GM21515 (cell line): ENCODE measurements around the gene FDX1.
A peak's percentile ranks its signal among the peaks of the same experiment; 100 is the strongest.

Experiments
- ATAC-seq: cut with Tn5 transposase; IDR thresholded peaks from one replicate; pipeline ENCODE4 v1.9.1; 2021; ENCODE audit not compliant: unreplicated experiment

Gene FDX1

DNA sequence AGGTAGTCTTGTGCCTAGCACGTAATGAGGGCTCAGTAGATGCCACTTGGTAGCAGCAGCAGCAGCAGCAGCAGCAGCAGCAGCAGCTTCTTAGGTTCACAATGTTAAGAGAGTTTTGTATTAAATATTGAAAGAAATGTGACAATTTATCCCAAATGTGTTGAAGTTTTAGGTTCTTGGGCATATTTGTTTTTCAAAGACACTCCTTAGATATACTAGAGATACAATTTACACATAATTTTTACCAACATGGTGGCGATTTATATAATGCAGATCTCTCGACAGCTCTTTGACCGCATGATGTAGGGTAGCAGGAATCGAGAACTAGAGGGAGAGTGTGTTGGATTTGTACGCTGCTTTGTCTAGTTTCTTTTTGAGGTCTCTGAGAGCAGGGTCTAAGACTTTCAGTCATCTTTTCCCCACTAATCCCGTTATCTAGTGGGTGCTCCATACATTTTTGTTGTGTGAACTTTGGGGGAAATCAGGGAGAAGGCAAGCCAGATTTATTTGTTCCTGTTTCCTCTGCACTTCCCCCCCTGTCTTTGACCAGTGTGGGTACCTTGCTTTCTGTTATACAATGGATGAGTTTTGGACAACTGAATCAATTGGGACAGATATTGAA, 1.4 kb downstream of the FDX1 start:
- ATAC-seq = peak; percentile 7

DNA sequence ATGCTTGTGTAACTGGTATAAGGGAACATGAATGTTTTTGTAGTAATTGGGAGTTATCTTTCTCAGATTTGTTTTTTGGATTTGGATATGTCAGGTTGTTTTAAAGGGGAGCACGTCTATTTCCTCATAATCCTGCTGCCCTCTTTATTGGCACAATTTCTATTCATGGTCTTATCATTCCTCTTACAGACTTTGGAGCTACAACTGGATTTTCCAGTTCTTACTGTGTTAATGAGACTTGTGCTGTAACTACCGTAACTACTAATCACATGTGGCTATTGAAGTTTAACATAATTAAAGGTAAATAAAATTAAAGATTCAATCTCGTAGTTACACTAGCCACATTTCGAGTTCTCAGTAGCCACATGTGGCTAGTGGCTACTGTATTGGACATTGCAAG, 1.9 kb downstream of the FDX1 start:
- no peak for ATAC-seq

- no peak for ATAC-seq
Measured at GRCh38 chr11:110432713-110433392, 3.1 kb downstream of the FDX1 start.

- ATAC-seq = no peak
Measured at GRCh38 chr11:110433393-110434333, 3.9 kb downstream of the FDX1 start.

GRCh38 chr11:110434952-110435779, 5.4 kb downstream of the FDX1 start:
- no peak for ATAC-seq

GRCh38 chr11:110435780-110436717, 6.3 kb downstream of the FDX1 start:
- ATAC-seq = peak; percentile 34

- no peak for ATAC-seq
Measured at GRCh38 chr11:110438017-110438416, 8.3 kb downstream of the FDX1 start.

GRCh38 chr11:110445437-110445836, 15.7 kb downstream of the FDX1 start:
- no peak for ATAC-seq

DNA sequence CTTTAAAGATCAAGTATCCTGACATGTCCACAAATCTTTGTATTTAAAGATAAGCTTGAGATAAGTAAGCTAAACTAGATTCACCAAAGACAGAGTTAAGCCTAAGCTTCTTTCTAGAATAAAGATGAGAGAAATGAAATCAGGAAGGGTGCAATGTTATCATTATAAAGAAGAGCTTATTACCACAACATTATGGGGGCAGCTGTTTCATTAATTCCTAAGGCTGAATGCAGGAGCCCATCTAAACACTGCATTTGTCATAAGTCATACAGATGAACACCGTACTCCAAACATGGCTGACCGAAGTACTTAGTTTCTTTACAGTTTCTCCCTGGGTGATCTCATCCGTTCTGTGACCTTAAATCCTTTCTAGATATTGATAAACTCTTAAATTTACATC, 16.3 kb downstream of the FDX1 start:
- no peak for ATAC-seq

DNA sequence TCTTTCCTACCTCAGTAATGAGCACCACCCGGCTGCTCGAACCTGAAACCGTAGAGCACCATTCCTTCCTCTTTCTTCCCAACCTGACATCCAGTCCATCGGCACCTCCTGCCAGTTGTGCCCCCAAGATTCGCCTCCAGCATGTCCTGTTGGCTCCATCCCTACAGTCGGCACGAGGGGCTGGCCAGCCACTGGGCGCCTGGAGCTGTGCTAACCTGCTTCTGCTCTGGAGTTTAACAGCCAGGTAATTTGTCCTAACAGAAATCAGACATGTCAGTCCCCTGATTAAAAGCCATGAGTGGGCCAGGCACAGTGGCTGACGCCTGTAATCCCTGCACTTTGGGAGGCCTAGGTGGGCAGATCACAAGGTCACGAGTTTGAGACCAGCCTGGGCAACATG, 16.8 kb downstream of the FDX1 start:
- ATAC-seq = no peak

DNA sequence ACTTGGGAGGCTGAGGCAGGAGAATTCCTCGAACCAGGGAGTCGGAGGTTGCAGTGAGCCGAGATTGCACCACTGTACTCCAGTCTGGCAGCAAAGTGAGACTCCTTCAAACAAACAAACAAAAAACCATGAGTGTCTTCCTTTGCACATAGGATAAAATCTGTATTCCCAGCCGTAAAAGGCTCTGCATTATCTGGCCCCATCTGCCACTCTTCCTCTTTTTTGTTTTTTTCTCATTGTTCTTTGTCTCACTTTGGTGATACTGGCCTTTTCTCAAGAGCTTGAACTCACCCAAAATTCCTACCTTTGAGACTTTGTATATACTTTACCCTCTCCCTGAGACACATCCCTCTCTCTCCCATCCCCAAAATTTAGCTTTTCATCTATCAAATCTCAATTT, 17.6 kb downstream of the FDX1 start:
- no peak for ATAC-seq

DNA sequence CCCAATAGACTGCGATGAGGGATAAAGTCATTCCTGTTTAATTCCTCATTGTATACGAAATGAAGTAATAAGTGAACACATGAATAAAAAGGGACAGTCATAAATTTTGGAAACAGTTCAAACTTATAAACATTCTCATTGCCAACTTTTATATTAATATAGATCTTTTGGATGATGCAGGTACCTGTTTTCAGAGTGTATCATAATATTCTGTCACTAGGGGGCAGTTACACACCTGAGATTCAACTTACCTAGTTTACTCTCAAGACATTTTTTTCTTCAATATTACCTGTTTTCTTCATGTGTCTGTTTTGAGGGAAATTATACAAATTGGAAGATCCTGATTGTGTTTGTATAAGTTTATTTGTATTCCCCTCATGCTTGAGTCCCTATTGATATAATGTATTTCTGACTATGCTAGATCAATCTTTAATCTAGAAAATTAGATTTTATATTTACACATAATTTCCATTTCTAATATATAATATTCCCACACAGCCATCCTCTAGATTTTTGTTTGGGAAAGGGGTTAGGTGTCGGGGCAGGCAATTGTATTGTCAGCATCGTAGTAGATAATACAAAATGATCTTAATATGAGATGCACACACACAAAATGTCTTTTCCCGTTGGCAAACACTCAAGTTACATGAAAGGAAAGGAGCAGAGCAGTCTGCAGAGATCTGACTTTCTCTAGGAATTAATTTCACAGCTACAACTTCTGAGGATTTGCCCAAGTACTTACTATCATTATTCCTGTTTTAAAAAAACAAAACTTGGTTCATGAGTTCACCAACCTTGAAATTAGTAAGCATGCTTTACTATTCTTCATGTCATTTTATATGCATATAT, 18.4 kb downstream of the FDX1 start:
- no peak for ATAC-seq

DNA sequence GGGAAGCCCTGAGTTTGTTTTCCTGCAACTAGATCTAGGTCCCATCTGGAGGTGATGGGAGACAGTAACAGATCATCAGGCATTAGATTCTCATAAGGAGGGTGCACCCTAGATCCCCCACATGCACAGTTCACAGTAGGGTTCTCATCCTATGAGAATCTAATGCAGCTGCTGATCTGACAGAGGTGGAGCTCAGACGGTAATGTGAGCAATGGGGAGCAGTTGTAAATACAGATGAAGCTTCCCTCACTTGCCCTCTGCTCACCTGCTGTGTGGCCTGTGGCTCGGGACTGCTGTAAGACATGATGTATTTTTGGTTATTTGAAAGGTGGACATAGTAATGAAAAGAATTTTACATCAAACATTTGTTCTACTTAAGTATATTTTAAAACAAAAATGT, 20.5 kb downstream of the FDX1 start:
- no peak for ATAC-seq

- no peak for ATAC-seq
Measured at GRCh38 chr11:110452720-110453119, 23.0 kb downstream of the FDX1 start.

- peak; percentile 88 for ATAC-seq
Measured at GRCh38 chr11:110453684-110454354, 24.1 kb downstream of the FDX1 start.

- peak; percentile 45 for ATAC-seq
Measured at GRCh38 chr11:110454609-110455008, 24.9 kb downstream of the FDX1 start.

DNA sequence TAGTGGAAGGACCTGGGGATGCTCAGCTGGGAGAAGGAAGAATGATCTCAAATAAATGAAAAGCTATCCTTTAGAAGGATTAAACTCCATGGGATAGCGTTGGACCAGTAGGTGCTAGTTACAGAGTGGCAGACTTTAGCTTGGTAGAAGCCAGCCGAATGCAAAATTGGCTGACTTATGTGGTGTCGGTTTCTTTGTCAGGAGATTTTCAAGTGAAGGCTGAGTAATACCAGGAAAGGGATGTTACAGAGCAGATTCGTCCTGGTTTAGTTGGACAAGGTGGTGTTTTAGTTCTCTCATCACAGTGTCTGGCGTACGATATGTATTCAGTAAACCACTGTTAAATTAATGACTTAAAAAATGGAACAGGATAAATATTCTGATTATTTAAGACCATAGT, 26.0 kb downstream of the FDX1 start:
- ATAC-seq = no peak

DNA sequence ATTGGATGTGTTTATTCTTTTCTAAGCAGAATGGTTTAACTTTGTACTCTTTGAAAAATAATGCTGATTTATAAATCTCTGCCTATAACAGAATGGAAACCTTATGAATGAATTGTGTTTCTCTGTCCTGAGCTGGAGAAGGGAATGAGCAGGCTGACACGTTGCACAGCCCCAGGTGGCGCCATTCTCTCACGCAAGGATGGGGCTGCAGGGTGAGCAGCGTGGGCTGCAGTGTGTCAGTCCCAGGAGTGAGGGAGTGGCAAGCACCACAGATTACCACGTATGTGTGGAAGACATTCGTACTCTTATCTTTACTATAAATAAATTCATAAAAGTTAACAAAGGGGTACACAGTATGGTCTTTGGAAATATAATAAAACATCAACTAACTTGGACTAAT, 33.4 kb downstream of the FDX1 start:
- peak; percentile 73 for ATAC-seq
